Keratinocyte (primary cell): Measurements from ENCODE around the gene UBXN2A. TPM values are rescaled to one million over a fixed set of nuclear protein-coding genes. Genes with fewer than 3 reads are reported as not detected.

Experiments
- DNase-seq: peaks from one replicate; pipeline ENCODE4 v3.0.0-alpha.2; 2011; ENCODE audit warnings: low read depth, missing footprints, low spot score
- FAIRE-seq: peaks from 2 replicates; lab custom pipeline; 2011; peaks lifted over from hg19 to GRCh38; lab: Jason Lieb, UNC
- H2AFZ ChIP-seq: 2 replicates; pipeline ENCODE4 v1.6.0; 2012; ENCODE audit warnings: low read length, control low read depth, inconsistent platforms; ENCODE audit not compliant: control insufficient read depth
- H3K27ac ChIP-seq: 2 replicates; pipeline ENCODE4 v1.5.1; 2011; ENCODE audit warnings: low read length; ENCODE audit not compliant: control insufficient read depth, insufficient read depth
- H3K27me3 ChIP-seq: 3 replicates; pipeline ENCODE4 v1.6.0; 2011; ENCODE audit warnings: low read length; ENCODE audit not compliant: control insufficient read depth, insufficient read depth; ENCODE audit errors: extremely low read depth
- H3K36me3 ChIP-seq, 2 experiments: 2 replicates in 1 of 2; 3 replicates in 1 of 2; pipeline ENCODE4 v1.5.1; 2011; ENCODE audit warnings: low read length in 2 of 2, mild to moderate bottlenecking in 1 of 2; ENCODE audit not compliant: control insufficient read depth in 2 of 2, insufficient read depth in 2 of 2; ENCODE audit errors: extremely low read depth in 1 of 2
- H3K4me1 ChIP-seq: 3 replicates; pipeline ENCODE4 v1.5.1; 2011; ENCODE audit warnings: low read length; ENCODE audit not compliant: control insufficient read depth, insufficient read depth; ENCODE audit errors: extremely low read depth
- H3K4me2 ChIP-seq: 3 replicates; pipeline ENCODE4 v1.6.0; 2011; ENCODE audit warnings: low read depth, low read length; ENCODE audit not compliant: control insufficient read depth, insufficient read depth; ENCODE audit errors: extremely low read depth
- H3K4me3 ChIP-seq, 3 experiments: fragments of 200-600 bp in 1 of 3; sonication (generic) in 1 of 3; 2 replicates in 2 of 3; 3 replicates in 1 of 3; pipeline ENCODE4 v1.5.1; 2011 to 2016; ENCODE audit warnings: low read length in 3 of 3, mild to moderate bottlenecking in 3 of 3, control low read depth in 2 of 3, inconsistent platforms in 1 of 3, low read depth in 1 of 3, mixed read lengths in 1 of 3, mixed run types in 1 of 3, moderate library complexity in 1 of 3; ENCODE audit not compliant: control insufficient read depth in 2 of 3, insufficient read depth in 2 of 3; ENCODE audit errors: extremely low read depth in 1 of 3
- H3K79me2 ChIP-seq: 2 replicates; pipeline ENCODE4 v1.6.0; 2012; ENCODE audit warnings: low read length; ENCODE audit not compliant: control insufficient read depth, insufficient read depth
- H3K9ac ChIP-seq: 3 replicates; pipeline ENCODE4 v1.6.0; 2011; ENCODE audit warnings: low read length; ENCODE audit not compliant: control insufficient read depth, insufficient read depth; ENCODE audit errors: extremely low read depth
- H3K9me1 ChIP-seq: 3 replicates; pipeline ENCODE4 v1.6.0; 2011; ENCODE audit warnings: low read length; ENCODE audit not compliant: control insufficient read depth, insufficient read depth; ENCODE audit errors: extremely low read depth
- H3K9me3 ChIP-seq: 2 replicates; pipeline ENCODE4 v1.5.1; 2012; ENCODE audit warnings: low read depth, low read length; ENCODE audit not compliant: control insufficient read depth
- H4K20me1 ChIP-seq: 3 replicates; pipeline ENCODE4 v1.6.0; 2011; ENCODE audit warnings: low read length; ENCODE audit not compliant: control insufficient read depth, insufficient read depth; ENCODE audit errors: extremely low read depth
- CTCF ChIP-seq, 3 experiments: IDR thresholded peaks in 1 of 3; conservative IDR thresholded peaks in 1 of 3; optimal IDR thresholded peaks in 1 of 3; 2 replicates in 2 of 3; 3 replicates in 1 of 3; pipeline versions ENCODE3 to v1.5.1; 2011; ENCODE audit warnings: low read length in 3 of 3, mild to moderate bottlenecking in 3 of 3, moderate library complexity in 2 of 3, control low read depth in 1 of 3, inconsistent platforms in 1 of 3; ENCODE audit not compliant: insufficient read depth in 2 of 3; ENCODE audit errors: extremely low read depth in 1 of 3
- EZH2 ChIP-seq: IDR thresholded peaks from one replicate; pipeline ENCODE4 v1.6.1; 2012; ENCODE audit warnings: inconsistent platforms, mild to moderate bottlenecking, low read length, moderate library complexity
- dilution Hi-C: fragments of 300-500 bp; cut with MboI; formaldehyde crosslinking; loops from one replicate; pipeline ENCODE4 v1.7.0; 2020; ENCODE audit warnings: low sequenced_read_pairs; ENCODE audit not compliant: extremely low pct_ligation_motif_present
- polyA plus RNA-seq, 5 experiments: library from polyadenylated mRNA; depleted of rRNA in 3 of 5; stranded (reverse) in 3 of 5; stranded (forward) in 1 of 5; unstranded in 1 of 5; fragments of >200 nt; gene quantifications; 1 replicate in 1 of 5; 2 replicates in 3 of 5; 3 replicates in 1 of 5; pipeline versions ENCODE4 v1.2.1 to v1.2.3, GENCODE V29; 2011 to 2012; ENCODE audit warnings: missing spikeins in 2 of 5, low read depth in 1 of 5, low replicate concordance in 1 of 5

Gene UBXN2A
- polyA plus RNA-seq, 1 donor (not counting 4 experiments of a cell fraction or from before 2014, with no cell fraction given), result 11.7 TPM

- H3K4me2 ChIP-seq, result no peak overlapping the region
- no peak for TF ChIP-seq CTCF (optimal IDR thresholded peaks at IDR 0.05 in 1 of 3, IDR thresholded peaks at IDR 0.05 in 1 of 3, conservative IDR thresholded peaks at IDR 0.05 in 1 of 3; ENCODE audit: extremely low read depth in 1 of 3, insufficient read depth in 2 of 3, low read length in 3 of 3)
- TF ChIP-seq EZH2, result no peak
- dilution Hi-C loops, result no loop called here
- FAIRE-seq (no peak), DNase-seq (no peak)
- H4K20me1 ChIP-seq, result no peaks in the 10 kb centered on the region
- H3K27ac ChIP-seq, result no peak overlapping the region
- H3K9me1 ChIP-seq, result peaks cover 3% of the 10 kb centered on the region
- H3K27me3 ChIP-seq, result no peaks in the 10 kb centered on the region
- H3K4me3 ChIP-seq, result no peak overlapping the region
- no peak overlapping the region for H2AFZ ChIP-seq
- H3K4me1 ChIP-seq, result peaks cover 10% of the 10 kb centered on the region
- H3K9me3 ChIP-seq, result no peaks in the 10 kb centered on the region
- peaks cover 64% of the 10 kb centered on the region for H3K79me2 ChIP-seq
- H3K36me3 ChIP-seq, result no peaks in the 10 kb centered on the region
- H3K9ac ChIP-seq, result no peak overlapping the region
Observed at GRCh38 chr2:23944527-23944926, 4.3 kb downstream of the UBXN2A start.

GRCh38 chr2:23944976-23945375 is 4.7 kb downstream of the UBXN2A start:
- no peak overlapping the region for H3K4me3 ChIP-seq
- H3K4me2 ChIP-seq, result no peak overlapping the region
- H4K20me1 ChIP-seq, result no peaks in the 10 kb centered on the region
- dilution Hi-C loops, result no loop called here
- H3K9me3 ChIP-seq, result no peaks in the 10 kb centered on the region
- peaks cover 7% of the 10 kb centered on the region for H3K4me1 ChIP-seq
- no peaks in the 10 kb centered on the region for H3K36me3 ChIP-seq
- no peak overlapping the region for H2AFZ ChIP-seq
- DNase-seq, result no peak
- H3K27ac ChIP-seq, result no peak overlapping the region
- H3K27me3 ChIP-seq, result no peaks in the 10 kb centered on the region
- no peak for FAIRE-seq
- H3K9ac ChIP-seq, result no peak overlapping the region
- peaks cover 3% of the 10 kb centered on the region for H3K9me1 ChIP-seq
- H3K79me2 ChIP-seq, result peaks cover 65% of the 10 kb centered on the region
- TF ChIP-seq EZH2, result no peak
- no peak for TF ChIP-seq CTCF (optimal IDR thresholded peaks at IDR 0.05 in 1 of 3, IDR thresholded peaks at IDR 0.05 in 1 of 3, conservative IDR thresholded peaks at IDR 0.05 in 1 of 3; ENCODE audit: extremely low read depth in 1 of 3, insufficient read depth in 2 of 3, low read length in 3 of 3)
